Measurements from ENCODE around the gene CCDC89. TPM values are rescaled to one million over a fixed set of nuclear protein-coding genes. Genes with fewer than 3 reads are reported as not detected.

Gene CCDC89
- total RNA-seq (2021; fragmentation: NEBNext Ultra II Directional; extraction: Animal tissue kit (Norgen Biotek cat#: 25700)): 1 to 10 TPM; 1.7 to 3.5 (median 2.8) TPM
- long read RNA-seq, transcript CCDC89-201 (1 exons, 1,412 nt): major isoform, 5 of 5 reads
- long read RNA-seq, partial matches to known transcripts: 0 of 5 reads
- long read RNA-seq, other reads (novel, unspliced or antisense): 0 of 5 reads

GRCh38 chr11:85685820-85686459 lies at the start of gene CCDC89:
Gene CCDC89 (minus strand): TSS chr11:85686195. CDS start chr11:85686130, 65 bp downstream.
- Mint-ChIP-seq H3K4me1 (ENCODE audit: low read depth) (peaks cover 48% of the 10 kb centered on the region), H3K4me3 (peak within 1 kb of the TSS; percentile 90), H3K27me3 (ENCODE audit: insufficient read depth) (peaks cover 1% of the 10 kb centered on the region), H3K27ac (peak within 1 kb of the TSS; percentile 97), H3K36me3 (ENCODE audit: low read depth) (peaks cover 9% of the 10 kb centered on the region; the same call in 1 of the 2 replicates), H3K9me3 (no peaks in the 10 kb centered on the region)
- peak; percentile 96 for DNase-seq
- no peak for TF ChIP-seq CTCF (IDR thresholded peaks at IDR 0.05)

GRCh38 chr11:85732965-85733364 lies 47.0 kb upstream of the CCDC89 start:
- peaks cover 53% of the 10 kb centered on the region for H3K36me3 Mint-ChIP-seq (ENCODE audit: low read depth)

GRCh38 chr11:85726381-85726780 lies 40.4 kb upstream of the CCDC89 start:
- peaks cover 5% of the 10 kb centered on the region for H3K27me3 Mint-ChIP-seq (ENCODE audit: insufficient read depth)
- no peak for DNase-seq
- peaks cover 44% of the 10 kb centered on the region for H3K4me1 Mint-ChIP-seq (ENCODE audit: low read depth)
- H3K36me3 Mint-ChIP-seq (ENCODE audit: low read depth): peaks cover 48% of the 10 kb centered on the region
- TF ChIP-seq CTCF (IDR thresholded peaks at IDR 0.05): no peak
- H3K4me3 Mint-ChIP-seq: peak overlapping the region; percentile 42; the same call in 1 of the 2 replicates
- peak overlapping the region; percentile 62 for H3K27ac Mint-ChIP-seq
- H3K9me3 Mint-ChIP-seq: peaks cover 6% of the 10 kb centered on the region; the same call in 1 of the 2 replicates

More at GRCh38 chr11:85732965-85733364, 47.0 kb upstream of the CCDC89 start:
- no peak for DNase-seq
- no peak for TF ChIP-seq CTCF (IDR thresholded peaks at IDR 0.05)
- H3K9me3 Mint-ChIP-seq: no peaks in the 10 kb centered on the region
- peaks cover 2% of the 10 kb centered on the region for H3K27me3 Mint-ChIP-seq (ENCODE audit: insufficient read depth)
- no peak overlapping the region for H3K4me3 Mint-ChIP-seq
- H3K4me1 Mint-ChIP-seq (ENCODE audit: low read depth): no peaks in the 10 kb centered on the region
- H3K27ac Mint-ChIP-seq: no peak overlapping the region

- peak overlapping the region; percentile 42 for H3K4me3 Mint-ChIP-seq
- peaks cover 5% of the 10 kb centered on the region for H3K27me3 Mint-ChIP-seq (ENCODE audit: insufficient read depth)
- H3K27ac Mint-ChIP-seq: peak overlapping the region; percentile 62
- peak; percentile 88 for DNase-seq
- H3K9me3 Mint-ChIP-seq: peaks cover 6% of the 10 kb centered on the region; the same call in 1 of the 2 replicates
- H3K4me1 Mint-ChIP-seq (ENCODE audit: low read depth): peaks cover 44% of the 10 kb centered on the region
- no peak for TF ChIP-seq CTCF (IDR thresholded peaks at IDR 0.05)
- H3K36me3 Mint-ChIP-seq (ENCODE audit: low read depth): peaks cover 41% of the 10 kb centered on the region
Measured at GRCh38 chr11:85725510-85726258, 39.7 kb upstream of the CCDC89 start.

- H3K27me3 Mint-ChIP-seq (ENCODE audit: insufficient read depth): peaks cover 5% of the 10 kb centered on the region
- H3K4me3 Mint-ChIP-seq: no peak overlapping the region
- no peak overlapping the region for H3K27ac Mint-ChIP-seq
- no peak for DNase-seq
- H3K9me3 Mint-ChIP-seq: peaks cover 6% of the 10 kb centered on the region; the same call in 1 of the 2 replicates
- peaks cover 33% of the 10 kb centered on the region for H3K36me3 Mint-ChIP-seq (ENCODE audit: low read depth)
- TF ChIP-seq CTCF (IDR thresholded peaks at IDR 0.05): no peak
- H3K4me1 Mint-ChIP-seq (ENCODE audit: low read depth): peaks cover 50% of the 10 kb centered on the region
Measured at GRCh38 chr11:85724748-85725465, 38.9 kb upstream of the CCDC89 start.
